RCC 7860 (cell line): Measurements from ENCODE around the gene DAGLA.
A peak's percentile ranks its signal among the peaks of the same experiment; 100 is the strongest.
"Not testable (repeated sequence)": the region's sequence is repeated elsewhere in the genome, so short reads cannot be mapped to it uniquely, and the experiment has no call there.

Source experiments
- DNase-seq: peaks from one replicate; pipeline ENCODE4 v3.0.0-alpha.2; 2015; ENCODE audit warnings: low spot score
- FAIRE-seq: peaks from 2 replicates; lab custom pipeline; 2012; peaks lifted over from hg19 to GRCh38; lab: Jason Lieb, UNC

The DAGLA gene, protein sequence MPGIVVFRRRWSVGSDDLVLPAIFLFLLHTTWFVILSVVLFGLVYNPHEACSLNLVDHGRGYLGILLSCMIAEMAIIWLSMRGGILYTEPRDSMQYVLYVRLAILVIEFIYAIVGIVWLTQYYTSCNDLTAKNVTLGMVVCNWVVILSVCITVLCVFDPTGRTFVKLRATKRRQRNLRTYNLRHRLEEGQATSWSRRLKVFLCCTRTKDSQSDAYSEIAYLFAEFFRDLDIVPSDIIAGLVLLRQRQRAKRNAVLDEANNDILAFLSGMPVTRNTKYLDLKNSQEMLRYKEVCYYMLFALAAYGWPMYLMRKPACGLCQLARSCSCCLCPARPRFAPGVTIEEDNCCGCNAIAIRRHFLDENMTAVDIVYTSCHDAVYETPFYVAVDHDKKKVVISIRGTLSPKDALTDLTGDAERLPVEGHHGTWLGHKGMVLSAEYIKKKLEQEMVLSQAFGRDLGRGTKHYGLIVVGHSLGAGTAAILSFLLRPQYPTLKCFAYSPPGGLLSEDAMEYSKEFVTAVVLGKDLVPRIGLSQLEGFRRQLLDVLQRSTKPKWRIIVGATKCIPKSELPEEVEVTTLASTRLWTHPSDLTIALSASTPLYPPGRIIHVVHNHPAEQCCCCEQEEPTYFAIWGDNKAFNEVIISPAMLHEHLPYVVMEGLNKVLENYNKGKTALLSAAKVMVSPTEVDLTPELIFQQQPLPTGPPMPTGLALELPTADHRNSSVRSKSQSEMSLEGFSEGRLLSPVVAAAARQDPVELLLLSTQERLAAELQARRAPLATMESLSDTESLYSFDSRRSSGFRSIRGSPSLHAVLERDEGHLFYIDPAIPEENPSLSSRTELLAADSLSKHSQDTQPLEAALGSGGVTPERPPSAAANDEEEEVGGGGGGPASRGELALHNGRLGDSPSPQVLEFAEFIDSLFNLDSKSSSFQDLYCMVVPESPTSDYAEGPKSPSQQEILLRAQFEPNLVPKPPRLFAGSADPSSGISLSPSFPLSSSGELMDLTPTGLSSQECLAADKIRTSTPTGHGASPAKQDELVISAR

GRCh38 chr11:61679893-61680621 lies at the start of gene DAGLA:
Gene DAGLA, plus strand, starts transcription at chr11:61680391. Its CDS starts 39,765 bp downstream, at chr11:61720156.
- FAIRE-seq (no peak), DNase-seq (peak; percentile 38)

- FAIRE-seq (no peak), DNase-seq (no peak)
Measured at GRCh38 chr11:61632096-61632495, 48.1 kb upstream of the DAGLA start.

DNA sequence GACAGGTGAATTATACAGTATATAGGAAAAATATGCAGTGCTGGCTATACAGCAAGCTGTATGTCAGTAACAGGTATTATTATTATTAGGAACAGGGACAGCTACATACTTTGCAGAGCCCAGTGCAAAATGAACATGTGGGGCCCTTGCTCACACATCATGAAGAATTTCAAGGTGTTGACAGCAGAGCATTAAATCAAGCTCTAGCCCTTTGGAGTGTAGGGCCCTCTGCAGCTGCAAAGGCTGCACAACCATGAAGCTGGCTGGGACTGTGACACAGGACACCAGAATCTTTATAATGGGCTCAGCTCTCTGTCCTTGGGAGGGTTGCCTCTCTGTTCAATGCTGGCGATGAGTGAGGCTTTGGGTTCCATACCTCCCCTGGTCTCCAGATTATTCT lies 44.9 kb upstream of the DAGLA start:
- FAIRE-seq (no peak), DNase-seq (no peak)

GRCh38 chr11:61635787-61636186 lies 44.4 kb upstream of the DAGLA start:
- FAIRE-seq (no peak), DNase-seq (no peak)

DNA sequence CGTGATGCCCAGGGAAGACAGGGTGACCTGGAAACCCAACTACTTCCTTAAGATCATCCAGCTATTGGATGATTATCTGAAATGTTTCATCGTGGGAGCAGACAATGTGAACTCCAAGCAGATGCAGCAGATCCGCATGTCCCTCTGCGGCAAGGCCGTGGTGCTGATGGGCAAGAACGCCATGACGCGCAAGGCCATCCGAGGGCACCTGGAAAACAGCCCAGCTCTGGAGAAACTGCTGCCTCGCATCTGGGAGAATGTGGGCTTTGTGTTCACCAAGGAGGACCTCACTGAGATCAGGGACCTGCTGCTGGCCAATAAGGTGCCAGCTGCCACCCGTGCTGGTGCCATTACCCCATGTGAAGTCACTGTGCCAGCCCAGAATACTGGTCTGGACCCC lies 43.5 kb upstream of the DAGLA start:
- FAIRE-seq (no peak), DNase-seq (no peak)

DNA sequence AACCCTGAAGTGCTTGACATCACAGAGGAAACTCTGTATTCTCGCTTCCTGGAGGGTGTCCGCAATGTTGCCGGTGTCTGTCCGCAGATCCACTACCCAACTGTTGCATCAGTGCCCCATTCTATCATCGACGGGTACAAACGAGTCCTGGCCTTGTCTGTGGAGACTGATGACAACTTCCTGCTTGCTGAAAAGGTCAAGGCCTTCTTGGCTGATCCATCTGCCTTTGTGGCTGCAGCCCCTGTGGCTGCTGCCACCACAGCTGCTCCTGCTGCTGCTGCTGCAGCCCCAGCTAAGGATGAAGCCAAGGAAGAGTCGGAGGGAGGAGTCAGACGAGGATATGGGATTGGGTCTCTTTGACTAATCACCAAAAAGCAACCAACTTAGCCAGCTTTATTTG lies 42.9 kb upstream of the DAGLA start:
- FAIRE-seq (no peak), DNase-seq (no peak)

DNA sequence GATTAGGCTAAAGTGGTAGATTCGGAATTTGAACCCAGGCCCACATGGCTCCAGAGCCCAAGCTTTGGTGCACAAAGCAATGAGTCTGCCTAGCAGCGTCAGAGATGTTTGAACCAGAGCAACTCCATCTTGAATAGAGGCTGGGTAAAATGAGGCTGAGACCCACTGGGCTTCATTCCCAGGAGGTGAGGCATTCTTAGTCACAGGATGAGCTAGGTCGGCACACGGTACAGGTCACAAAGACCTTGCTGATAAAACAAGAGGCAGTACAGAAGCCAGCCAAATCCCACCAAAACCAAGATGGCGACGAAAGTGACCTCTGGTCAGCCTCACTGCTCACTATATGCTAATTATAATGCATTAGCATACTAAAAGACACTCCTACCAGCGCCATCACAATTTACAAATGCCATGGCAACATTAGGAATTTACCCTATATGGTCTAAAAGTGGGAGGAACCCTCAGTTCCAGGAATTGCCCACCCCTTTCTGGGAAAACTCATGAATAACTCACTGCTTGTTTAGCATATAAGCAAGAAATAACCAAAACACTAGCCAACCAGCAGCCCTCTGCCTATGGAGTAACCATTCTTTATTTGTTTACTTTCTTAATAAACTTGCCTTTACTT lies 40.3 kb upstream of the DAGLA start:
- FAIRE-seq = no peak

GRCh38 chr11:61642162-61642561 lies 38.0 kb upstream of the DAGLA start:
- DNase-seq = no peak
- FAIRE-seq = no peak

More for the DNA sequence above, 40.3 kb upstream of the DAGLA start:
- DNase-seq = peak; percentile 9

DNA sequence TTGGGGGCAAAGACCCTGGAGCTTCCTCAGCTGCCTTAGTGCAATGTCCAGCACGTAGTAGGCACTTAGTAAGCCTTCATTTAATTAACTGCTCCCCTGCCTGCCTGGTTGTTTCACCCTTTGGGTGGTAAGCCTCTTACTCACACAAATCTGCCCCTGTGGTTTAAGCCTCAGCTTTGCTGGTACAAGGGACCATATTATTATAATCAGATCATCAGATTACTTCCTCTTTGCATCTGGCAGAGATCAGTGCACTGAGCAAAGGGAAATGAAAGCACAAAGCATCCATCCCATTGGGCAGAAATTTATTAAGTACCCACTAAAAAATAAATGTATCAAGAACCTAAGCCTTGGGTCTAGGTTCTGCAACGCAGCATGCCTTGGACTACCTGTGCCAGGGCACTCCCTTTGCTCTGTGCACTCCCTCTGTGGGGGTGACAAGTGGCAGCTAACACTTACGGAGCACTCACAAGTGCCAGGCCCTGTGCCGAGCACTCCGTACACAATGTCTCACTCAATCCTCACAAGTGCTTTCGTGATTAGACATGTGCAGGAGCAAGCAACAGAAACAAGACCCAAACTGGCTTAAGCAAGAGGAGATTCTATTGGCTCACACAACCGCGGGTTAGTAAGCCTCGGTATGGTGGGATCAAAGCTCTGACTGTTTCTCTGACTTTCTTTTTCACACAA lies 34.9 kb upstream of the DAGLA start:
- FAIRE-seq (no peak), DNase-seq (no peak)

- no peak for DNase-seq
- FAIRE-seq = no peak
Measured at GRCh38 chr11:61647529-61647928, 32.7 kb upstream of the DAGLA start.

DNA sequence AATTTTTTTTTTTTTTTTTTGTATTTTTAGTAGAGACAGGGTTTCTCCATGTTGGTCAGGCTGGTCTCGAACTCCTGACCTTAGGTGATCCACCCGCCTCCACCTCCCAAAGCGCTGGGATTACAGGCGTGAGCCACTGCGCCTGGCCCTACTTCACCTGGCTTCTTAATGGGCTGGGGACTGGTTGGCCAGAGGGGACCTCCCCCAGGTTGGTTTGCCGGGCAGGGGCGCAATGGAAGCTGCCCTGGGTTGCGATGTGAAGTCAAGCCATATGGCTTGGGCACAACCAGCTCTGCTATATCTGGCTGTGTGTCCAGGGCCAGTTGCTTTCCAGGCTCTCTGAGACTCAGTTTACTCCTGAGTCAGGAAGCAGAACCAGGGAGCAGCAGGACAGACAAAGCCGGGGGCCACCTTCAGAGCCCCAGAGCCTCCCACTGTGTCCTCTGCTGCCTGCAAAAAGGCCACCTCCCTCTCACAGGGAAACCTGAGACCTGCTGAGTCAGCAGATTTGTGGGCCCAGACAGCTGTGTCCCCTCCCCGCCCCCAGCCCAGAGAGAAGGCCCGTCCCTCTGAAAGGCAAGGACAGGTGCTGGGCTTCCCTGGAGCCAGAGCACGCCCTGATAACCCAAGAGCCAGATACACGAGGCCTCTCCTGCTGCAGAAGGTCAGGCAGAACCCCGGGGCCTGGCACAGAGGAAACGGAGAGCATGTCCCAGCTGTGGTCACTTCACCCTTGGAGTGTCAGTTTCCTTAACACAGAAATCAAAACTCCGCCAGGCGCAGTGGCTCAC lies 29.2 kb upstream of the DAGLA start:
- no peak for DNase-seq
- no peak for FAIRE-seq

- DNase-seq (no peak), FAIRE-seq (no peak)
Measured at GRCh38 chr11:61652135-61652534, 28.1 kb upstream of the DAGLA start.

- no peak for FAIRE-seq
- no peak for DNase-seq
Measured at GRCh38 chr11:61654397-61654829, 25.8 kb upstream of the DAGLA start.

DNA sequence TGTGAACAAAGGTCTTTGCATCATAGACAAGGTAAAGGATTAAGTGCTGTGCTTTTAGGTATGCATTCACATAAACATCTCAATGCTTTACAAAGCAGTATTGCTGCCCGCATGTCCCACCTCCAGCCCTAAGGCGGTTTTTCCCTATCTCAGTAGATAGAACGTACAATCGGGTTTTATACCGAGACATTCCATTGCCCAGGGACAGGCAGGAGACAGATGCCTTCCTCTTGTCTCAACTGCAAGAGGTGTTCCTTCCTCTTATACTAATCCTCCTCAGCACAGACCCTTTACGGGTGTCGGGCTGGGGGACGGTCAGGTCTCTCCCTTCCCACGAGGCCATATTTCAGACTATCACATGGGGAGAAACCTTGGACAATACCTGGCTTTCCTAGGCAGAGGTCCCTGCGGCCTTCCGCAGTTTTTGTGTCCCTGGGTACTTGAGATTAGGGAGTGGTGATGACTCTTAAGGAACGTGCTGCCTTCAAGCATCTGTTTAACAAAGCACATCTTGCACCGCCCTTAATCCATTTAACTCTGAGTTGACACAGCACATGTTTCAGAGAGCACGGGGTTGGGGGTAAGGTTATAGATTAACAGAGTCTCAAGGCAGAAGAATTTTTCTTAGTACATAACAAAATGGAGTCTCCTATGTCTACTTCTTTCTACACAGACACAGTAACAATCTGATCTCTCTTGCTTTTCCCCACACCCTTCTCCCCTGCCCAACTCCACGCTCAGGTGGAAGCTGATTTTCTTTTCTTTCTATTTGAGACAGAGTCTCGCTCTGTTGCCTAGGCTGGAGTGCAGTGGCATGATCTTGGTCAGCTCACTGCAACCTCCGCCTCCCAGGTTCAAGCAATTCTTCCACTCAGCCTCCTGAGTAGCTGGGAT lies 24.7 kb upstream of the DAGLA start:
- FAIRE-seq, DNase-seq: not testable (repeated sequence)

- DNase-seq (no peak), FAIRE-seq (no peak)
Measured at GRCh38 chr11:61656347-61657077, 23.7 kb upstream of the DAGLA start.

- DNase-seq (peak; percentile 29), FAIRE-seq (no peak)
Measured at GRCh38 chr11:61657566-61658290, 22.5 kb upstream of the DAGLA start.
